Sigmoid colon (tissue), 7 donors: Measurements from ENCODE around the gene TUBGCP3. TPM values are rescaled to one million over a fixed set of nuclear protein-coding genes. Genes with fewer than 3 reads are reported as not detected.

ENCODE experiments used
- DNase-seq: peaks from one replicate; pipeline ENCODE4 v3.0.0-alpha.2; 2019
- H3K27ac ChIP-seq, 4 donors: fragments of 200-600 bp; sonication (generic); one replicate each; pipeline ENCODE4 v1.5.1; 2016 to 2019; ENCODE audit warnings: mild to moderate bottlenecking in 1 of 4
- H3K27me3 ChIP-seq, 3 donors: fragments of 200-600 bp; sonication (generic); one replicate each; pipeline ENCODE4 v1.5.1; 2019; ENCODE audit warnings: mild to moderate bottlenecking in 1 of 3
- H3K36me3 ChIP-seq, 4 donors: fragments of 200-600 bp; sonication (generic); one replicate each; pipeline ENCODE4 v1.5.1; 2016 to 2019
- H3K4me1 ChIP-seq, 4 donors: fragments of 200-600 bp; sonication (generic); one replicate each; pipeline ENCODE4 v1.5.1; 2017 to 2019
- H3K4me3 ChIP-seq, 4 donors: fragments of 200-600 bp; sonication (generic); one replicate each; pipeline ENCODE4 v1.5.1; 2017 to 2019; ENCODE audit warnings: mild to moderate bottlenecking in 2 of 4, moderate library complexity in 1 of 4
- H3K9me3 ChIP-seq, 4 donors: fragments of 200-600 bp in 3 of 4; sonication (generic) in 3 of 4; one replicate each; pipeline versions ENCODE4 v1.5.1 to v1.6.1; 2013 to 2019
- EP300 ChIP-seq, 4 donors: sonication (generic); formaldehyde crosslinking; IDR thresholded peaks; one replicate each; pipeline ENCODE4 v1.6.1; 2017; ENCODE audit warnings: antibody characterized with exemption in 4 of 4
- POLR2A ChIP-seq, 2 donors: fragments of 450-650 bp; IDR thresholded peaks; one replicate each; pipeline ENCODE4 v1.6.1; 2016; ENCODE audit warnings: antibody characterized with exemption in 2 of 2, mild to moderate bottlenecking in 2 of 2, moderate library complexity in 2 of 2
- POLR2AphosphoS5 ChIP-seq, 4 donors: sonication (generic); formaldehyde crosslinking; IDR thresholded peaks; one replicate each; pipeline ENCODE4 v1.6.1; 2017; ENCODE audit warnings: antibody characterized with exemption in 4 of 4
- WGBS, 2 donors: extraction: QIAGEN DNeasy Blood & Tissue Kit; methylation state at CpG; one replicate each; pipeline ENCODE4 v1.1.7; 2013; 5-methylcytosine and 5-hydroxymethylcytosine counted together
- intact Hi-C: fragments of 100-400 bp; cut with DNase I; formaldehyde crosslinking; loops from one replicate; pipeline ENCODE4 v1.15.1; 2023
- polyA plus RNA-seq, 3 donors: library from polyadenylated mRNA; stranded (reverse); fragments of 200-250 nt; gene quantifications; one replicate each; pipeline ENCODE4 v1.2.3, GENCODE V29; 2013
- total RNA-seq, 4 donors: library from RNA; depleted of rRNA; stranded (reverse); fragments of >200 nt; gene quantifications; one replicate each; pipeline ENCODE4 v1.1.0, GENCODE V29; 2016
- TF ChIP-seq, protein P1 (sequence below), 4 experiments: fragments of 450-650 bp in 3 of 4; fragments of 200-600 bp in 1 of 4; IDR thresholded peaks; one replicate each; pipeline ENCODE4 v1.5.1; 2016 to 2019; ENCODE audit warnings: antibody characterized with exemption in 4 of 4, mild to moderate bottlenecking in 3 of 4, moderate library complexity in 2 of 4
- donor health status: healthy with polysubstance abuse.
- donor health status: Bipolar disorder and iron deficiency.
- donor health status: healthy.

Gene TUBGCP3
- total and polyA plus RNA-seq, 7 donors, result 7.2 to 33.5 (median 23.8) TPM

DNA sequence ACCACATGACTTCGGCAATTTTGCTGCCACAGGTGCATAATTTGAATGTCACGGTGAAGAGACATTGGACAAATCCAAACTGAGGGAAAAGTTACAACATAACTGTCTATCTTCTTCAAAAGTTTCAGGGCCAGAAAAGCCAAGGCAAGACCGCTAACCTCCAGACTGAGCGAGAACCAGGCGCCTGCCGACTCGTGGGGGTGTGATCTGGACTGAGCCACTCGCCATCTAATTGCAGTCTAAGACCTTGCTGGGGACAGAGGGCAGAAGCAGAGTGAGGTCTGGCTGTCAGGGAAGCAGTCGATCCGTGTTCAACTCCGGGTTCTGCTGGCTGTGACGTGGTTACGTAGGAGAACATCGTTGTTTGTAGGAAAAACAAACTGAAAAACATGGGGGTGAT is 123.2 kb downstream of the TUBGCP3 start:
- Histone ChIP-seq H3K27me3 (peaks cover 0 to 4% (median 0%) of the 10 kb centered on the region in 3 donors), H3K4me1 (no peaks in the 10 kb centered on the region), H3K27ac (no peak overlapping the region), H3K4me3 (no peak overlapping the region), H3K9me3 (no peaks in the 10 kb centered on the region), H3K36me3 (no peaks in the 10 kb centered on the region)
- no peak for DNase-seq
- TF ChIP-seq, protein P1, sequence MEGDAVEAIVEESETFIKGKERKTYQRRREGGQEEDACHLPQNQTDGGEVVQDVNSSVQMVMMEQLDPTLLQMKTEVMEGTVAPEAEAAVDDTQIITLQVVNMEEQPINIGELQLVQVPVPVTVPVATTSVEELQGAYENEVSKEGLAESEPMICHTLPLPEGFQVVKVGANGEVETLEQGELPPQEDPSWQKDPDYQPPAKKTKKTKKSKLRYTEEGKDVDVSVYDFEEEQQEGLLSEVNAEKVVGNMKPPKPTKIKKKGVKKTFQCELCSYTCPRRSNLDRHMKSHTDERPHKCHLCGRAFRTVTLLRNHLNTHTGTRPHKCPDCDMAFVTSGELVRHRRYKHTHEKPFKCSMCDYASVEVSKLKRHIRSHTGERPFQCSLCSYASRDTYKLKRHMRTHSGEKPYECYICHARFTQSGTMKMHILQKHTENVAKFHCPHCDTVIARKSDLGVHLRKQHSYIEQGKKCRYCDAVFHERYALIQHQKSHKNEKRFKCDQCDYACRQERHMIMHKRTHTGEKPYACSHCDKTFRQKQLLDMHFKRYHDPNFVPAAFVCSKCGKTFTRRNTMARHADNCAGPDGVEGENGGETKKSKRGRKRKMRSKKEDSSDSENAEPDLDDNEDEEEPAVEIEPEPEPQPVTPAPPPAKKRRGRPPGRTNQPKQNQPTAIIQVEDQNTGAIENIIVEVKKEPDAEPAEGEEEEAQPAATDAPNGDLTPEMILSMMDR (IDR thresholded peaks at IDR 0.05), result no peak
- TF ChIP-seq EP300 (IDR thresholded peaks at IDR 0.05) (no peak), POLR2A (IDR thresholded peaks at IDR 0.05) (no peak), POLR2AphosphoS5 (IDR thresholded peaks at IDR 0.05) (no peak)
- 93% methylated on average over 14 of the region's 14 CpGs for WGBS, 2 donors
- intact Hi-C loops, result no loop called here

DNA sequence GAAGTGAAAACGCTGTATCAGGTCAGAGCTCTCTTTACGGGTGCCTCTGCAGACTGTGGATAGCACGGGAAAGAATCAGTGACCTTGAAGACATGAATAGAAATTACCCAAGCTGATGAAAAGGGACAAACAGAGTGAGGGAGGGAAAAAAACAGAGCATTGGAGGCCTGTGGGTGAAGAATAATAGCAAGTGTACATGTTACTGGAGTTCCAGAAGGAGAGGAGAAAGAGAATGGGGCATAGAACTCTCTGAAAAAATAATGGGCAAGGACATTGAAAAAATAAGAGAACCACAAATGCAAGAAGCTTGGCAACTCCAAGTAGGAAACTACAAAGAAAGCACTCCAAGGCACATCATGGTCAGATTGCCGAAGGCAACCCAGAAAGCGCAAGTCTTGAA is 125.5 kb downstream of the TUBGCP3 start:
- intact Hi-C loops, result no loop called here
- no peak for DNase-seq
- Histone ChIP-seq H3K36me3 (no peaks in the 10 kb centered on the region), H3K27me3 (peaks cover 0 to 4% (median 0%) of the 10 kb centered on the region in 3 donors), H3K27ac (no peak overlapping the region), H3K4me1 (no peaks in the 10 kb centered on the region), H3K4me3 (no peak overlapping the region), H3K9me3 (peaks cover 0 to 4% (median 0%) of the 10 kb centered on the region in 4 donors)
- no peak for TF ChIP-seq POLR2AphosphoS5 (IDR thresholded peaks at IDR 0.05)
- TF ChIP-seq, protein P1 (IDR thresholded peaks at IDR 0.05), result no peak
- TF ChIP-seq POLR2A (IDR thresholded peaks at IDR 0.05), result no peak
- no peak for TF ChIP-seq EP300 (IDR thresholded peaks at IDR 0.05)
- WGBS, 2 donors, result 86 to 93% methylated on average over 5 of the region's 5 CpGs

DNA sequence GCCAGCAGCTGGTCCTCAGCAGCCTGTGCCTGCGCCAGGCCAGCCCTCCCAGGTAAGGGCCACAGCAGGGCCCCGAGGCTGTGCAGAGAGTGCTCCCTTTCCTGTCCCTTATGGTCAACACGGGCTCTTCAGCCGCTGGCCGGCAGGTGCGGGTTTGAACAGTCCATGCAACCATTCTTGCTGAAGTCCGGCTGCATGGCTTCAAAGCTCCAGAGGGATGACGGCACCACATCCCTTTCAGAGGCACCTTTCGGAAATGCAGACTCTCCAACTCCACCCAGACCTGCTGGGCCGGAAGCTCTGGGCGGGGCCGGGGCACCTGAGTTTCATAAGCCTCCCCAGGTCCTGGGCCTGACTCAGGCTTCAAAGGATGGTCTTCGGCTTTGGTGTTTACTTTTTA is 130.5 kb downstream of the TUBGCP3 start:
- DNase-seq, result no peak
- H3K4me1 ChIP-seq, result no peaks in the 10 kb centered on the region
- H3K27ac ChIP-seq, result no peak overlapping the region
- H3K27me3 ChIP-seq, result peaks cover 0 to 4% (median 0%) of the 10 kb centered on the region in 3 donors
- WGBS, 2 donors, result 50 to 81% methylated on average over 13 of the region's 13 CpGs
- peaks cover 0 to 4% (median 0%) of the 10 kb centered on the region in 4 donors for H3K9me3 ChIP-seq
- no peak overlapping the region for H3K4me3 ChIP-seq
- TF ChIP-seq POLR2A (IDR thresholded peaks at IDR 0.05), result no peak
- TF ChIP-seq, protein P1 (IDR thresholded peaks at IDR 0.05), result no peak
- H3K36me3 ChIP-seq, result no peaks in the 10 kb centered on the region
- intact Hi-C loops, result no loop called here

DNA sequence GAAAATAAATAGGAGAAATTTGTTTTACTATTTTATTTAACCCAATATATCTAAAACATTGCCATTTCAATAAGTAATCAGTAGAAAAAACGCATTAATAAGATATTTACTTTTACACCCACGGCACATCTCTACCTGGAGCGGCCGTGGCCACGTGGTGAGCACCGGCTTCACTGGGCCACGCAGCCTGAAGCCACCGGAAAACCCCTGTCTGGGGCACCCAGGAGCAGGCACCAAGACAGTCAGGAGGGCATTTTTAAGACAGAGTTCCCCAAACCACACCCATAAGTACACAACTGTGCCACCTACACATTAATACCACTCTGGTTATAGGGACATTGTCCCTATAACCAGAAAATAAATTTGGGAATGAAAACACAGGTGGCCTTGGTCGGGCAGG is 130.9 kb downstream of the TUBGCP3 start:
- TF ChIP-seq, protein P1 (IDR thresholded peaks at IDR 0.05), result no peak
- TF ChIP-seq POLR2A (IDR thresholded peaks at IDR 0.05), result no peak
- no peak for TF ChIP-seq EP300 (IDR thresholded peaks at IDR 0.05)
- no peak for TF ChIP-seq POLR2AphosphoS5 (IDR thresholded peaks at IDR 0.05)
- intact Hi-C loops, result no loop called here
- WGBS, 2 donors, result 80 to 90% methylated on average over 9 of the region's 9 CpGs

More for the DNA sequence above, 130.9 kb downstream of the TUBGCP3 start:
- Histone ChIP-seq H3K27me3 (peaks cover 0 to 4% (median 0%) of the 10 kb centered on the region in 3 donors), H3K9me3 (peaks cover 0 to 4% (median 0%) of the 10 kb centered on the region in 4 donors), H3K27ac (no peak overlapping the region), H3K36me3 (no peaks in the 10 kb centered on the region), H3K4me1 (no peaks in the 10 kb centered on the region), H3K4me3 (no peak overlapping the region)
- DNase-seq, result no peak
